Activated CD4-positive, CD25-positive, alpha-beta regulatory T cell treated with anti-CD3 and anti-CD28 coated beads, Interleukin-2, amount 50 U/mL, for 72 hours (primary cell): ENCODE measurements around the gene NFATC4.

Source experiments
- DNase-seq: peaks from one replicate; pipeline ENCODE4 v3.0.0; 2021

NFATC4 gene

GRCh38 chr14:24390701-24391468, 22.9 kb downstream of the NFATC4 start:
- DNase-seq: no peak

- no peak for DNase-seq
Measured at GRCh38 chr14:24392325-24393091, 24.5 kb downstream of the NFATC4 start.

DNA sequence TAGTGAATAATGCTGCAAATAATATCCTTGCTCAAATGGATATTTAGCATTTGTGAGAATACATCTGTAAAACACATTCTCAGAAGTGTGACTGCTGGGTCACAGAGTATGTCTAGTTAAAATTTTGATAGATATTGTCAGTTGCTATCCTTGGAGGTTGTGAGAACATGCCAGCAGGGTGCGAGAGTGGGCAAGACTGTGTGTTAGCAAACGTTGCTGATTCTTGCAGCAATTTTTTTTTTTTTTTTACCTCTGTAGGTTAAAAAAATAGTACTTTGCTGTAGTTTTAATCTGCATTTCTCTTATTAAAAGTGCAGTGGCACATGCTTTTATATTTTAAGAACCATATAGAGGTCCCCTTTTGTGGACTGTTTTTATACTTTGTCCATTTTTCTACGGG, 26.3 kb downstream of the NFATC4 start:
- DNase-seq: no peak

DNA sequence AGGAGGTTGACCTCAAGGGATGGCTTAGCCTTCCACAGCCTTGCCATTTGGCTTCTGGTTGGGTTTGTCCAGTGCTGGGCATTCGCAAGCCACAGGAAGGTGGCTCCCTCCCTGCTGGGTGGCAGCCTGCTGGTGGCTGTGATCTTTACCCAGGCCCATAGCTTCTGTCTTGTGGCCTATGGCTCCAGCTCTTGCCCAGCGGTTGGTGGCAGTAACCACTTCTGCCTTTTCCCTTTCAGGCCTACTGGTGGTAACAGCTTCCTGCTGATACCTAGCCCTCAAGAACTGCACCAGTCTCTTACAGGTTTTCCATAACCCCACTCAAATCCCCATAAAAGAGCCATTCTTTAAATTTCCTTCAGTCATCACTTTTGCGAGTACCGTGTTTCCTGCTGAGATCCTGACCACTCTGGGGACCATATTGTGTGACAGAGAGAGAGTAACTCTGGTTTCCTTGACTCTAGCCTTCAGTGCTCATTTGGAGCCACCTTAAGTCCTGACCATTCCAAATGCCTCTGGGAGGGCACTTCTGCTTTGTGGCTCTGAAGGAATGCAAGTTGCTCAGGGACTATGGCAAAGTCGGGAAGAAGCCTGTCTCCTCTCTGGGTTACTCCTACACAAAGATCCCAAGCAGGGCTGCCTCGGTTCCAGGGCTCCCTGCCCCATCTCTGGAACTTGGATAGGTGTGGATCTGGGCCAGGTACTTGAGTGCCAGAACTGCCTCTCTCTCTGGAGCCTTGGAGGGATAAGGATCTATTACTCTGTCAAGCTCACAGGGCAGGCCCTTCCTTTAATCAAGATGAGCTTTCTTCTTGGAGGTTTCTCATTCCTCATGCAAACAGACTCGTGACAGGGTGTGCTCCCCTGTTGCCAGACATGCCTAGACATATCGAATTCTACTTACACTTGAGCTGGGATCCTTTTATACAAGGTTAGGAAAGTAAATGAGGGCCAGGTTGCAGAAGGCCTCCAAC, 27.9 kb downstream of the NFATC4 start:
- DNase-seq: no peak

- DNase-seq: no peak
Measured at GRCh38 chr14:24397639-24398292, 29.8 kb downstream of the NFATC4 start.

GRCh38 chr14:24398293-24398652, 30.3 kb downstream of the NFATC4 start:
- DNase-seq: no peak

- DNase-seq: no peak
Measured at GRCh38 chr14:24398653-24399446, 30.9 kb downstream of the NFATC4 start, which contains the start of gene NYNRIN. NYNRIN (plus strand) TSS chr14:24399003; CDS start chr14:24399247, 244 bp downstream.

DNA sequence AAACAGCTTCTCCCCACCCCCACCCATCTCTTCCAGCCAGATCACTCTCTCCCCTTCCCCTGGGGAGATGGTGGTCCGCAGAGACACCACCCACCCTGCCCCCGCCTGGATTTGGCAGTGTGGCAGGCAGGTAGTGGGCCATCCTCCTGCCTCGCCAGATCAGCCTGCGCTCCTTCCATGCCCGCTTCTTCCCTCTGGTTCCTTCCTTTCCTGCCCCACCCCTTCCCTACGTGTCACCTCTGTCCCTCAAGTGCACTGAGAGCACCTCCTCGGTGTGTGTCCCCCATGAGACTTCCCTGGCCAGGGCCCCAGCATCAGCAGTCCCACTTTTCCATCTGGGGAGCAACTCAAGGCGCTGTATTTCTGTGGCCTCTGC, 31.5 kb downstream of the NFATC4 start:
- DNase-seq: no peak

DNA sequence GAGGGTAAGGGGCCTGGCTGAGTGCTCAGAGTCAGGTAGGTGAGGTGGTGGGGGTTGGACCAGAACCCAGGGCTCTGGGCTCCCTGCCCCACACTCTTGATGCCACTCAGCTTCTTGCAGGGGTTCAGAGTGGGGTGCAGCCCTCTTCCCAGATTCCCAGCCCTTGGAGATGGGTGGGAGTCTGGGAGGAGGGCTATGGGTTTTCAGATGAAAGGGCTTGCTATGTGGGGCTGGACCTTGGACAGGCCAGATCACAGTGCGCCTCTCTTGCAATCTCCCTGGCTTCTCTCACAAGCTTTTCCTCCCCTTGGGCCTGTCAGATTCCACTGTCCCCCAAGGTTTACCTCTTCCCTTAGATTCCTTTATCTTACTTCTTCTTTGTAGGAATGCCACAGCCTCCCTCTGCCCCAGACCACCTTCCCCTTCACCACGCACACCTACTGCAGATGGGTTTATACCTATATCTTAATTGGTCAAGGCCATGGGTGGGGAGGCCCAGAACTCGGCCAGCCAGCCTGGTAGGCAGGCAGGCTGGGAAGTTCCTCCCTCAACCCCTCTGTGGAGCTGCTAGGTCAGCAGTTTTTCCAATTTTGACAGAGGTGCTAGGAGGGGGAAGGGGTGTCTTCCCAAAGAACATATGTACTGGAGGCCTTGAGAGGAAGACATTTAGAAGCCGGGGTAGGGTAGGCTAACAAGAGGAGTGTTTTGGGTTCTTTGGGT, 32.2 kb downstream of the NFATC4 start:
- no peak for DNase-seq

DNA sequence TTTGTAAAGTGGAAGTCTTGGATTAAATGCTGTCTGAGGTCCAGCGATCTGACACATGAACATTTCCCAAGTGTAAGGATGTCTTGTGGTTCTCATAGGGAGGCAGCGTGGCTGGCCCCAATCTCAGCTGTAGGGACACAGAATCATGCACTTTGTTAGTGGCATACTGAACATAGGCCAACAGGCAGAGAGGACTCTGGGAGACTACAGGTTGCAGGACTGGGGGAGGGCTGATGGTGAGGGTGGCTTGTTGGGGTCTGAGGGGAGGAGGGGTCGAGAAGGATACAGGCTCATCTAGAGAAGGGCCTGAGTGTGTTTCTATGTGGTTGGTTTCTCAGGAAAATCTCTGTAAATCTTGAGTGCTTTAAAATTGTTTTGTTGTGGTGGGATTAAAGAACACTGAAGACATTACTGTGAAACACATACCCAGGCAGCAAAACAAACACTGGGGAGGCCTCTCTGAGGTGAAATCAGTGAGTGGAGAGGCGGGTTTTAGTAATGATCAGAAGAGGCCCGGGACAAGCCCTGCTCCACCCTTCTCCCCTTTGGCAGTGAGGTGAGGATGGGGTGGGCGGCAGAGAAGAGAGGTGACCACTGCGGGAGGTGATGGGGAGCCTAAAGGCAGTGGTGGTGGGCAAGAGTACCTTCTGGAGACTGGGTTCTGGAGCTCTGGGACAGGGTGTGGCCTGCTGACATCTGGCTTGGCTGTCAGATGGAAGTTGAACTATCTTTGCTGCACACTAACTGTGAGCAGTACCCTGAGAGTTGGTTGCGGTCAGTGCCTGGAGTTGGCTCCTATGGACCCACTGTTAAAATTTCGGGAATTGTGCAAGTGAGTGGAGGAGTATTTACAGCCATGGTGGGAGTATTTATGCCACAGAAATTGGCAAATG, 34.1 kb downstream of the NFATC4 start:
- no peak for DNase-seq

GRCh38 chr14:24403294-24403998, 35.5 kb downstream of the NFATC4 start:
- DNase-seq: no peak

- DNase-seq: no peak
Measured at GRCh38 chr14:24404814-24405213, 36.8 kb downstream of the NFATC4 start.

DNA sequence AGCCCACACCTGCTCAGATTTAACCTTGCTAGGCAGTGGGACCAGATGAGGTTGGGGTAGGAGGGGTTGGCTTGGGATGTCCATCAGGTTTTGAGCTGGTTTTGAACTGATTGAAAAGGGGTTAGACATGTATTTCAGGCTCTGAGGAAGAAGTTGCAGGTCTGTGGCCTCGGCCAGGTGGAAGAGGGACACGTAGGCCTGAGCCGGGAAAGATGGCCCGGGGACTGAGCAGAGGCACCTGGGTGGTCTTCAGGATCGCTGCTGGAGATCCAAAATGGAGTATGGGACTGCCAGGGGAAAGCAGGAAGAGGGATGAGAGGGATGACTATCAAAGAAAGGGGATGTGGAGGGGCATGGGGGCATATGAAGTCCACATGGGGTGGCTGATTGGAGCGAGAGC, 38.4 kb downstream of the NFATC4 start:
- no peak for DNase-seq

DNA sequence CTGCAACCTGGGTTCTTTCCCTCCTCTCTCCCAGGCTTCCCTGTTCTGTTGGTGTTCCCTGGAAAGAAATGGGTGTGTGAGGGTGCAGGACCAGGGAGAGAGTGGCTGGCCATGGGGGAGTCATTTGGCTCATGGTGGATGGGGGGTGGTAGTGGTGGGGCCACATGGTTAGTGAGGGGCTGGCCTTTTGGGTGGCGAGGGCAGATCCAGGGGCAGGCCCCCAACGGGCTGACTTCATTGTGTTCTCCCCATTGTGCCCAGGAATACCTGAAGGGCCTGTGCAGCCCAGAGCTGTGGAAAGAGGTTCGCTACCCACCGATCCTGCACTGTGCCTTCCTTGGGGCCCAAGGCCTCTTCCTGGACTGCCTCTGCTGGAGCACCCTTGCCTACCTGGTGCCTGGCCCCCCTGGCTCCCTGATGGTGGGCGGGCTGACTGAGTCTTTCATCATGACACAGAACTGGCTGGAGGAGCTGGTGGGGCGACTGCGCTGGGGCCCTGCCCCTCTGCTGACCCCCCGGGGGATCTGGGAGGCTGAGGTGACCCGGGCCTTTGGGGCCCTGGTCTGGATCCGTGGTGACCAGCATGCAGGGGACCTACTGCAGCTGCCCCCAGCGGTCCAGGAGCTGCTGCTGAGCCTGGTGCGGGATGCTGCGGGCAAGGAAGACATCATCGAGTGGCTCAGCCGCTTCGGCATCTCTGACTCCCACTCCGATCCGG, 39.8 kb downstream of the NFATC4 start:
- DNase-seq: no peak

DNA sequence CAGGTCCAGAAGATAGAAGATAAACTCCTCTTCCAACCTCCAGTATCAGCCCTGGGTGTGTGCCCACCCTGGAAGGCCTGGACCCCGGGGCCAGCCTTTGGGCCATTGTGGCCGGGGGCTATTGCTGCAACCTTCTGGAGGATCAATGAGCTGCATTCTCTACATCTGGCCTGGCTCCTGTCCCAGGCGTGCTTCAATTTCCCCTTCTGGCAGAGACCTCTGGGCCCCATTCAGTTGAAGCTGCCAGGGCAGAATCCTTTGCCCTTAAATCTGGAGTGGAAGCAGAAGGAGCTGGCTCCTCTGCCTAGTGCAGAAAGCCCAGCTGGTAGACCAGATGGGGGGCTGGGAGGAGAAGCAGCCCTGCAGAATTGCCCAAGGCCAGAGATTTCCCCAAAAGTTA, 40.8 kb downstream of the NFATC4 start:
- DNase-seq: no peak

DNA sequence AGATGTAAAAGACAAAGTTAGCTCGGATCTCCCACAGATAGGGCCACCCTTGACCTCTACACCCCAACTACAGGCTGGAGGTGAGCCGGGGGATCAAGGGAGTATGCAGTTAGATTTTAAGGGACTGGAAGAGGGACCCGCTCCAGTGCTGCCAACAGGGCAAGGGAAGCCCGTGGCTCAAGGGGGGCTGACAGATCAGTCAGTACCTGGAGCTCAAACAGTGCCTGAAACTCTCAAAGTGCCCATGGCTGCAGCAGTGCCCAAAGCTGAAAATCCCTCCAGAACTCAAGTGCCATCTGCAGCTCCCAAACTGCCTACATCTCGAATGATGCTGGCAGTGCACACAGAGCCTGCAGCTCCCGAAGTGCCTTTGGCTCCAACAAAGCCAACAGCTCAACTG, 41.2 kb downstream of the NFATC4 start:
- no peak for DNase-seq

- DNase-seq: no peak
Measured at GRCh38 chr14:24409956-24410355, 42.0 kb downstream of the NFATC4 start.
